ENCODE data around the gene CTSS.

- TF ChIP-seq CTCF (IDR thresholded peaks at IDR 0.05; ENCODE audit: extremely low read depth in 1 of 2, insufficient read depth in 1 of 2, low read depth in 1 of 2, low read length in 2 of 2): no peak
- no peak for TF ChIP-seq POLR2AphosphoS5 (IDR thresholded peaks at IDR 0.05; ENCODE audit: insufficient read depth, low read depth, low read length)
- no peak for TF ChIP-seq POLR2A (IDR thresholded peaks at IDR 0.05; ENCODE audit: low read depth, low read length)
- no peak for TF ChIP-seq EZH2 (IDR thresholded peaks at IDR 0.05; ENCODE audit: borderline replicate concordance, low read depth, low read length, severe bottlenecking)
- no peak for TF ChIP-seq MYC (IDR thresholded peaks at IDR 0.05; ENCODE audit: low read depth, low read length)
- TF ChIP-seq MAX (IDR thresholded peaks at IDR 0.05; ENCODE audit: insufficient read depth, insufficient read length): no peak
These were observed 12.8 kb upstream of the CTSS start for GRCh38 chr1:150778409-150778808.

All from endothelial cell of umbilical vein (primary cell).